ENCODE measurements around the gene MASP1.

MASP1 gene

DNA sequence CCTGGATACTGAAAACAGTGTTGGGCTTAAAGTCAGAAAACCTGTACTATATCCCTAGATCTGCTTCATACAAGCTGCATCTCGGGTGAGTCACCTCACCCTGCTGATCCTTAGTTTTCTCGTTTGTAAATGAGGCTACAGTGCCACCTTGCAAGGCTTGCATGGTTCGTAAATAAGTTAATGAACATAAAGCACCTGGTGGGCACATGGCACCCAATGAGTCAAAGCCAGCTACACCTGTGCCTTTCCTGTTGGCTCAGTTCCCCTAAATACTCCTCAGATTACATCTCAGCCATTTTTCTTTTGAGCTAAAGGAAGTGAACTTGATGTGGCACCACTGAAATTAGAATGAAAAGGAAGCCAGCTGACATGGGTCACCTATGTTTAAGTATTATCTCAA lies 67.7 kb downstream of the MASP1 start:
- DNase-seq (ENCODE audit: extremely low read depth, insufficient read length): no peak
- no peak for TF ChIP-seq CTCF (IDR thresholded peaks at IDR 0.05; ENCODE audit: insufficient read depth, low read length, poor library complexity, severe bottlenecking)
- H3K27me3 ChIP-seq (replicated peaks; ENCODE audit: control insufficient read depth, insufficient read depth, low read length): no peaks in the 10 kb centered on the region
- H3K36me3 ChIP-seq (ENCODE audit: control insufficient read depth, insufficient read depth, low read length): no peaks in the 10 kb centered on the region
- no peak overlapping the region for H3K4me3 ChIP-seq (replicated peaks; ENCODE audit: low read depth, low read length)

- no peak overlapping the region for H3K4me3 ChIP-seq (replicated peaks; ENCODE audit: low read depth, low read length)
- no peak for TF ChIP-seq CTCF (IDR thresholded peaks at IDR 0.05; ENCODE audit: insufficient read depth, low read length, poor library complexity, severe bottlenecking)
- no peaks in the 10 kb centered on the region for H3K36me3 ChIP-seq (ENCODE audit: control insufficient read depth, insufficient read depth, low read length)
- DNase-seq (ENCODE audit: extremely low read depth, insufficient read length): no peak
- H3K27me3 ChIP-seq (replicated peaks; ENCODE audit: control insufficient read depth, insufficient read depth, low read length): no peaks in the 10 kb centered on the region
Observed at GRCh38 chr3:187222801-187223200, 68.7 kb downstream of the MASP1 start.

DNA sequence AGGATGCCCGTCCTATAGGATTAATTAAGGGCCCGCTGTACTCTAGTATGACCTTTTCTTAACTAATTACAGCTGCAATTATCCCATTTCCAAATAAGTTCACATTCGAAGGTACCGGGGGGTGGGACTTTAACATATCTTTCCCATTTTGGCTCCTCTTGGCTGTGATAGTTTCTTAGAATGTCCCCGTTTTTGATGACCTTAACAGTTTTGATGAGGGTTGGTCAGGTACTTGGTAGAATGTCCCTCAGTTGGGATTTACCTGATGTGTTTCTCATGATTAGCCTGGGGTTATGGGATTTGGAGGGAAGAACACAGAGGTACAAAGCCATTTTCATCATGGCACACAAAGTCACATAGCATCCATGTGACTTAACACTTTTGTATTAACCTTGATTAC lies 76.1 kb downstream of the MASP1 start:
- Histone ChIP-seq H3K36me3 (ENCODE audit: control insufficient read depth, insufficient read depth, low read length) (no peaks in the 10 kb centered on the region), H3K4me3 (replicated peaks; ENCODE audit: low read depth, low read length) (no peak overlapping the region), H3K27me3 (replicated peaks; ENCODE audit: control insufficient read depth, insufficient read depth, low read length) (no peaks in the 10 kb centered on the region; the same call in 1 of the 2 replicates)
- no peak for TF ChIP-seq CTCF (IDR thresholded peaks at IDR 0.05; ENCODE audit: insufficient read depth, low read length, poor library complexity, severe bottlenecking)
- no peak for DNase-seq (ENCODE audit: extremely low read depth, insufficient read length)

- H3K4me3 ChIP-seq (replicated peaks; ENCODE audit: low read depth, low read length): no peak overlapping the region
- DNase-seq (ENCODE audit: extremely low read depth, insufficient read length): no peak
- TF ChIP-seq CTCF (IDR thresholded peaks at IDR 0.05; ENCODE audit: insufficient read depth, low read length, poor library complexity, severe bottlenecking): no peak
- H3K36me3 ChIP-seq (ENCODE audit: control insufficient read depth, insufficient read depth, low read length): no peaks in the 10 kb centered on the region
- no peaks in the 10 kb centered on the region; the same call in 1 of the 2 replicates for H3K27me3 ChIP-seq (replicated peaks; ENCODE audit: control insufficient read depth, insufficient read depth, low read length)
Observed at GRCh38 chr3:187213616-187214015, 77.9 kb downstream of the MASP1 start.

- TF ChIP-seq CTCF (IDR thresholded peaks at IDR 0.05; ENCODE audit: insufficient read depth, low read length, poor library complexity, severe bottlenecking): no peak
- Histone ChIP-seq H3K27me3 (replicated peaks; ENCODE audit: control insufficient read depth, insufficient read depth, low read length) (no peaks in the 10 kb centered on the region; the same call in 1 of the 2 replicates), H3K4me3 (replicated peaks; ENCODE audit: low read depth, low read length) (no peak overlapping the region), H3K36me3 (ENCODE audit: control insufficient read depth, insufficient read depth, low read length) (no peaks in the 10 kb centered on the region)
- DNase-seq (ENCODE audit: extremely low read depth, insufficient read length): no peak
Observed at GRCh38 chr3:187212705-187213104, 78.8 kb downstream of the MASP1 start.

- no peak overlapping the region for H3K4me3 ChIP-seq (replicated peaks; ENCODE audit: low read depth, low read length)
- no peak for DNase-seq (ENCODE audit: extremely low read depth, insufficient read length)
- no peaks in the 10 kb centered on the region; the same call in none of the 2 replicates for H3K27me3 ChIP-seq (replicated peaks; ENCODE audit: control insufficient read depth, insufficient read depth, low read length)
- no peak for TF ChIP-seq CTCF (IDR thresholded peaks at IDR 0.05; ENCODE audit: insufficient read depth, low read length, poor library complexity, severe bottlenecking)
- no peaks in the 10 kb centered on the region for H3K36me3 ChIP-seq (ENCODE audit: control insufficient read depth, insufficient read depth, low read length)
Observed at GRCh38 chr3:187212196-187212545, 79.4 kb downstream of the MASP1 start.
